Glomerular visceral epithelial cell (primary cell): ENCODE results near the gene DDR1.
"Not testable (repeated sequence)": the region's sequence is repeated elsewhere in the genome, so short reads cannot be mapped to it uniquely, and the experiment has no call there.

Source experiments
- DNase-seq: peaks from one replicate; pipeline ENCODE4 v3.0.0-alpha.2; 2016; ENCODE audit errors: extremely low spot score

Gene DDR1

DNA sequence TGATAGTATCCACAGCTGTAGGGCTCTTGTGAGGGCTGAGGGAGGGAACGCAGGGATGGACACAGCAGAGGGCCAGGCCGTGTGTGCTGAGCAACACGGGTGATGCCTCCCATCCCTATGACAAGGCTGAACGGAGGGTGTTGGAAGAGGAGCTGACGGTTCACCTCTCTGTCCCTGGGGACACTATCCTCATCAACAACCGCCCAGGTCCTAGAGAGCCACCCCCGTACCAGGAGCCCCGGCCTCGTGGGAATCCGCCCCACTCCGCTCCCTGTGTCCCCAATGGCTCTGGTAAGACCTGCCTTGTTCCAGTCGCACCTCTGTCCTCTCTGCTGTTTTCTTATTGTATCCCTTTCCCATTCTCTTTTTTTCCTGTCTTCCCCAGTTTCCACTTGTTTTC, 10.1 kb downstream of the DDR1 start:
- no peak for DNase-seq

DNA sequence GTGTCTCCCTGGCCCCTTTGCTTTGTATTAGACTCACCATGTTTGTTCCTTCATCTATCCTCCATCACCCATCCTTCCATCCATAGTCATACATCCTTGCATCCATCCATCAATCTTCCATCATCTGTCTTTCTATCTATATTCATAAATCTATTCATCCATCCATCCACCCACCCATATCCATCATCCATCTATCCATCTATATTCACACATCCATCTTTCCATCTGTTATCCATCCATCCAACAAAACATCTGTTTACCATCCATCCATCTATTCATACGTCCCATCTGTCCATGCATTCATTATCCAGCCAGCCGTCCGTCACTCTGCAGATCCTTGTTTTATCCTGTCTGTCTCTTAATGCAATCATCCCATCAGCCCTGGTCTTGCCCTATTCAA, 10.6 kb downstream of the DDR1 start:
- no peak for DNase-seq

DNA sequence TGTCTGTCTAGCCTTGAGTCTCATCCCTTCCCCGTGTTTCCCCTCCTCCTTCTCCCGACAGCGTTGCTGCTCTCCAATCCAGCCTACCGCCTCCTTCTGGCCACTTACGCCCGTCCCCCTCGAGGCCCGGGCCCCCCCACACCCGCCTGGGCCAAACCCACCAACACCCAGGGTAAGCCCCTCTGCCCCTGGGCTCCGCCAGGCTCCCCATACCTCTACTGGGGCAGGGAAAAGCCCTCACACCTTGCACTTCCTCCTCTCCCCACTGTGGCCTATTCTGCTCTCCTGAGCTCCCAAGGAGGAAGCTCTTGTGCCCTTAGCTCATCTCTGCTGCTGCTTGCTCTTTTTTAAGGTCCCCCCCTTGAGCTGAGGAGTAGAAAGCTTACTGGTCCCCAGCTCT, 11.0 kb downstream of the DDR1 start:
- DNase-seq, result no peak

DNA sequence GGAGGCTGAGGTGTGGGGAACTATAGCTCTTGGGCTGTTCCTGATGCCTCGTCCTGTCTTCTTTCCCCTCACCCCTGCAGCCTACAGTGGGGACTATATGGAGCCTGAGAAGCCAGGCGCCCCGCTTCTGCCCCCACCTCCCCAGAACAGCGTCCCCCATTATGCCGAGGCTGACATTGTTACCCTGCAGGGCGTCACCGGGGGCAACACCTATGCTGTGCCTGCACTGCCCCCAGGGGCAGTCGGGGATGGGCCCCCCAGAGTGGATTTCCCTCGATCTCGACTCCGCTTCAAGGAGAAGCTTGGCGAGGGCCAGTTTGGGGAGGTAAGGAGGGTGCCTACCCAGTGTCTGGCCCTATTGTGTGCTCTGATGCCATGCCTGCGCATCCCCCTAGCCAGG, 12.2 kb downstream of the DDR1 start:
- no peak for DNase-seq

DNA sequence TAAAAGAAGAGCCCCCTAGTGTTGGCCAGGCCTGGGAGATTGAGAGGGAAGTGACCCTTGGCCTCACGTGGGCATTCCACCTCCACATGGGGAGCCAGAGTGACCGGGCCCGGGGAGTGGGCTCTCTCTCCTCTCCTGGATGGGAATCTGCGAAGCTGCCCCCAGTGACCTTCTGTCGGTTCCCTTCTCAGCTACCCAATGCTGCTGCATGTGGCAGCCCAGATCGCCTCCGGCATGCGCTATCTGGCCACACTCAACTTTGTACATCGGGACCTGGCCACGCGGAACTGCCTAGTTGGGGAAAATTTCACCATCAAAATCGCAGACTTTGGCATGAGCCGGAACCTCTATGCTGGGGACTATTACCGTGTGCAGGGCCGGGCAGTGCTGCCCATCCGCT, 13.6 kb downstream of the DDR1 start:
- no peak for DNase-seq

DNA sequence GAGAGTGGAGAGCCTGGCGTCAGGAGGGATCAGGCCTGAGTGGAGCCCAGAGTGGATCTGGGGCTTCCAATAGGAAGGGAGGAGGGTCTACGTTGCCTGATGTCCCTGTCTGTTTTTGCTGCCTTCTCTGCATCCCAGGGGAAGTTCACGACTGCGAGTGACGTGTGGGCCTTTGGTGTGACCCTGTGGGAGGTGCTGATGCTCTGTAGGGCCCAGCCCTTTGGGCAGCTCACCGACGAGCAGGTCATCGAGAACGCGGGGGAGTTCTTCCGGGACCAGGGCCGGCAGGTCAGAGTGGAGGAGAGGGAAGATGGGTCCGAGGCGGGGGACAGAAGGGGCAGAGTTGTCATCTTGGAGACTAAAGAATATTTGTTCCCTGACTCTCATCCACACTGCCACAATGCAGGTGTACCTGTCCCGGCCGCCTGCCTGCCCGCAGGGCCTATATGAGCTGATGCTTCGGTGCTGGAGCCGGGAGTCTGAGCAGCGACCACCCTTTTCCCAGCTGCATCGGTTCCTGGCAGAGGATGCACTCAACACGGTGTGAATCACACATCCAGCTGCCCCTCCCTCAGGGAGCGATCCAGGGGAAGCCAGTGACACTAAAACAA, 14.5 kb downstream of the DDR1 start:
- no peak for DNase-seq

DNA sequence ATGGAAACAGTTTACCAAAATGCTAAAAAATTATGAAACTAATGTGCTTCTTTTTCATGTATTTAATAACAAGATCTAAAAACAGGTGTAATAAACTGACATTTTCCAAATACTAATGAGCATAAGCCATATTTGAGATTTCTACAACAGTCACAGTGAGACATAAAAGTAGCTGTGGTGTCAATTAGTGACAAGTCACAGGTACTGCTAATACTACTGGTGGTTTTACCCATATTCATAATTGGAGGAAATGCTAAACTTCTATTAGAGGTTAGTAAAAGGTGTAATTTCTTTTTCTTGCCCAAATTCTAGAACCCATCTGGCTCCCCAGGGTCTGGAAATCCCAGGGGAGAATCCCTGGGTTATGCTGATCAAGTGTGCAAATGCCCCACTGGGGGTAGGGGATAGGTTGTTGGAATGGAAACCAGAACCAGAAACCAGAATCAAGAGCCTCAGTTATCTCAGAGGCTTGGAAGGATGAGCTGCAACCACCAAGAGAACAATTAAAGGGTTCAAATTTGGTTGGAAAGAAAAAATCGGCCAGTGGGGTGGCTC, 16.6 kb downstream of the DDR1 start:
- no peak for DNase-seq

DNA sequence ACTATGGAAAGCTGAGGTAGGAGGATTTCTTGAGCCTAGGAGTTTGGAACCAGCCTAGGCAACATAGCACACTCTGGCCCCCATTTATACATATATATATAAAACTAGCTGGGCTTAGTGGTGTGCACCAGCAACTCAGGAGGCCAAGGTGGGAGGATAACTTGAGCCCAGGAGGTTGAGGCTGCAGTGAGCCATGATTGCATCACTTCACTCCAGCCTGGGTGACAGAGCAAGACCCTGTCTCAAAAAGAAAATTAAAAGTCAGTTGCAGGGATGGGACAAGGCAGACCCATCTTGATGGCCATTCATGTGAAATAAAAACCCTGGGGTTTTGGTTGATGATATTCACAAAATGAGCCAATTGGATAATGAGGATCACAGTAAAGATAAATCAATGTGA, 17.1 kb downstream of the DDR1 start:
- no peak for DNase-seq

DNA sequence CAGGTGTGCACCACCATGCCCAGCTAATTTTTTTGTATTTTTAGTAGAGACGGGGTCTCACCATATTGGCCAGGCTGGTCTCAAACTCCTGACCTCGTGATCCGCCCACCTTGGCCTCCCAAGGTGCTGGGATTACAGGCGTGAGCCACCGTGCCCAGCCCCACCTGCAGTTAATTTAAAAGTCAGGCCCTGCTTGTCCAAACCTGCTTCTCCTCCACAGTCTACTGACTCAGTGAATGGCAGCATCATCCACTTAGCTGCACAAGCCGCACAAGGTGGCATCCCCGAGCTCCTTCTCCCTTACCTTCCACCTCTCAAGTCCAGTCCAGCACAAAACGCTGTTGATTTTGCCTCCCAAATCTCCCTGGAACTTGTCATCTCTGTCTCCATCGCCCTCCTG, 17.9 kb downstream of the DDR1 start:
- DNase-seq, result not testable (repeated sequence)

DNA sequence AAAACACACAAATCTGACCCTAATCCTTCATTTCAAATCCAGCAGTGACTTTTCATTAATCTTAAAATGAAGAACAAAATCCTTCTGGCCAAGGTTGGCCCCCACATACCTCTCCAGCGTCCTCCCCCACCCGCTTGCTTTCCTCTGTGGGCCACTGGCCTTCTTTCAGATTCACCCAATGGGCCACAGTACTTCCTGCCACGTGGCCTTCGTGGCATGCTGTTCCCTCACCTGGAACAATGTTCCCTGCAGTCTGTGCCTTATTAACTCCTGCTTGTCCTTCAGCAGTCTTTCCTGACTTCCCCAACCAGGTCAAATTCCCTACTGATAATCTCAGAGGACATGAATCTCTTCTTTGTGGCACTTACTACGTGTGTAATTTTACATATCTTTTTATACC, 18.4 kb downstream of the DDR1 start:
- no peak for DNase-seq

DNA sequence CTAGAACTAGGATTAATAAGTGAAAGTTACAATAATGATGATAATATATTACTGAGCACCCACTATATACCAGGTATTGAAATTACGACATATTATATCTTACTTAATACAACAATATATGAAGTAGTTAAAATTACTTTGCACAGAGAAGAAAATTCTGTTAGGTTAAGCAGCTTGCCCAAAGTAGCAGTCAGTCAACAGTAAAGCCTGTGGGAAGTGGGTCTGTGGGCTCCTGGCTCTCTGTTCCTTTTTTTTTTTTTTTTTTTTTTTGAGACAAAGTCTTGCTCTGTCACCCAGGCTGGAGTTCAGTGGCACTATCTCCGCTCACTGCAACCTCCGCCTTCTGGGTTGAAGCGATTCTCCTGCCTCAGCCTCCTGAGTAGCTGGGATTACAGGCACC, 18.9 kb downstream of the DDR1 start:
- DNase-seq, result no peak

DNA sequence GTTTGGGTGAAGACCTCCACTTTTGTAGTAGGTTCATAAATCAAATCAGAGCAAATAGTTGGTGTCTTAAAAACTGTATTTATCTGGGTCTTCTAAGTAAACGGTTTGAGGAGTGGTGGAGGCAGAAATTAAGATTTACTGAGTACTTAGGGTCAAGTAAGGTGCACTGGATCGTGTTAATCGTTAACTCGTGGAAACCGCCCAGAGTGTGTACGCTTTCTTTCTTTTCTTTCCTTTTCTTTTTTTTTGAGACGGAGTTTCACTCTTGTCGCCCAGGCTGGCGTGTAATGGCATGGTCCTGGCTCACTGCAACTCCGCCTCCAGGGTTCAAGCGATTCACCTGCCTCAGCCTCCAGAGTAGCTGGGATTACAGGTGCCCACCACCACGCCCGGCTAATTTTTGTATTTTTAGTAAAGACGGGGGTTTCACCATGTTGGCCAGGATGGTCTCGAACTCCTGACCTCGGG, 23.0 kb downstream of the DDR1 start:
- DNase-seq, result not testable (repeated sequence)

DNA sequence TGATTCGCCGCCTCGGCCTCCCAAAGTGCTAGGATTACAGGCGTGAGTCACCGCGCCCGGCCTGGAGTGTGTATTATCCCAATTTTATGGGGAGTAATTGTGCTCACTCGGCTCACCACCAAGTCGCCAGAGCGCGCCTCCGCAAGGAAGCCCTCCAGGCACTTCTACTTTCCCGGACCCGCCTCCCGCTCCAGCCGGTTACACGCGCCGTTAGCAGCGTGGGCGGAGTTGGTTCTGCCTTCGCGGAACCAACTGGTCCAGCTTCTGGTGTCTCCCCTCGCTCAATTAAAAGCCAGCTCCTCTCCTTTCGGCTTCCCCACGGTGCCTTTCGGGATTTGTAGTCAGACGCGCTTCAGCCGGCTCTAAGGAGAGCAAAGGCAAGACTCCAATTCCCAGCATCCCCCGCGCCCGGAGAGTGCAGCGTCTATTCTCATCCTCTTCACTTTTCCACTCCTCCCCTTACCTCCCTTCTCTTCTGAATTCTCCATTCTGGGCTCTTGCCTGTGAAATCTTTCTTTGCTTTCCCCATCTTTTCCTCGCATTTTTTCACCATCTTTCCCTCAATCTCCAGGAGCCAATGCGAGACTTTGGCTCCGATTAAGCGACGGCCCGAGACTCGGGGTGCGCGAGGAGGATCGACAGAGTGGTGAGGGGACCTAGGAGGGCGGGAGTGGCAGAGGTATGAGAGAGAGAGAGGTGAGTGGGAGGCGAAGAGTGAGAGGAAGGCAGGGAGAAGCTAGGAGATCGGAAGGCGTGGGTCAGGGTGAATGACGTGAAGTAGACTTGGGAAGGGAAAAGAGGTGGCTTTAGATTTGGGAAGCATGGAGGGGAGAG, 23.7 kb downstream of the DDR1 start, which contains the start of gene GTF2H4:
Gene GTF2H4, plus strand, starts transcription at position 450 of the 834 bp plus-strand sequence.
- DNase-seq, result peak; percentile 98

DNA sequence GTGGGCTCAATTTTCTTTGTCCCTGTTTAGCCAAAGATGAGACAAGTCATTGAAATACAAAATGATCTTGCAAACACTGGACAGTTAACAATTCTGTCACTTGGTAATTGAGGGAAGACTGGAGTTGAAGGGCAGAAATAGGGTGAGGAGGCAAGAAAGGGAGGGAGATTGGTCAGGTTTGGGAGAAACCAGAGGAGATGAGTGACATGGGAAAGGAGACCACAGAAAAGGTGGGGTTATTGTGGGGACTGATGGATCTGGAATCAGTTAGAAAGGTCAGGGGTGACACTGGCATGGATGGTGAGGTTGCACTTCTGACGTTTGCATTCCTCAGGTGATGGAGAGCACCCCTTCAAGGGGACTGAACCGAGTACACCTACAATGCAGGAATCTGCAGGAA, 24.4 kb downstream of the DDR1 start:
- DNase-seq, result no peak

DNA sequence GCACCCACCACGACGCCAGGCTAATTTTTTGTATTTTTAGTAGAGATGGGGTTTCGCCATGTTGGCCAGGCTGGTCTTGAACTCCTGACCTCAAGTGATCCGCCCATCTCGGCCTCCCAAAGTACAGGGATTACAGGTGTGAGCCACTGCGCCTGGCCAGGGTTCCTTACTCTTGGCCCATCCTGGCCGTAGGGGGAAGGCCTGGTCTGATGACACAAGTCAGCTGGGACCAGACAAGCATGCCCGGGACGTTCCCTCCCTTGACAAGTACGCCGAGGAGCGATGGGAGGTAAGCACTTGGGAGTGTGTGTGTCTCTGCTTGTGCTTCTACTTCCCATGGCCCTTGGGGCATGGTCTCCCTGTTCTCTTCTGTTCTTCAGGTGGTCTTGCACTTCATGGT, 26.2 kb downstream of the DDR1 start:
- not testable (repeated sequence) for DNase-seq

DNA sequence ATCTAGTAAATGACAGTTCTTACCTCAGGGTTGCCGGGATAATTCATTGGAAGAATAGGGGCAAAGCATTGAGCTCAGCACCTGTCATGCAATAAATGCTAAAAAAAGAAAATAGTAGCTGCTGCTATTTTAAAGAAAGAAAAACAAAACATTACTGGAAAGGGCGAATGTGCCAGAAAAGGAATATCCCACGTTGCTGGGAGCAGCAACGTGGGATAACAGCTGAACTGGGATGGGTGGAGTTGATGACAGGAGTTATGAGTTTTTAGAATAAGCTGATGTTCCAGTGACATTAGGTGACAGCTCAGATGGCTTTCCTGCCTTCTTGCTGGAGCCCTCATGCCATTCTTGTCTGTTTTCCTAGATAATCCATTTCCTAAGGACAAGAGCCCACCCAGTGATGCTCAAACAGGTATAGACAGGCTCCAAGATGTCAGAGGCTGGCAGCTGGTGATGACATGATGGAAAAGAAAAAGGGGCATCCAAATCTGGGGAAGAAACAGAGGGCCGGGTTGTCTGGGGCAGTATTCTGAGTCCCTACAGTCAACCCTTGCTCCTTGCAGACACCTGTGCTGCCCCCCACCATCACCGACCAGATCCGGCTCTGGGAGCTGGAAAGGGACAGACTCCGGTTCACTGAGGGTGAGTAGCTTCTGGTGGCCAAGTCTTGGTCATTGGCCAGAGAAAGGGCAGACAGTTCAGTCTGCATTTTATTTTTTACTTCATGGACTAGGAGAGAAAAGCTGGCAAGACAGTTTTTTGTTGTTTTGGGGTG, 28.6 kb downstream of the DDR1 start:
- no peak for DNase-seq

DNA sequence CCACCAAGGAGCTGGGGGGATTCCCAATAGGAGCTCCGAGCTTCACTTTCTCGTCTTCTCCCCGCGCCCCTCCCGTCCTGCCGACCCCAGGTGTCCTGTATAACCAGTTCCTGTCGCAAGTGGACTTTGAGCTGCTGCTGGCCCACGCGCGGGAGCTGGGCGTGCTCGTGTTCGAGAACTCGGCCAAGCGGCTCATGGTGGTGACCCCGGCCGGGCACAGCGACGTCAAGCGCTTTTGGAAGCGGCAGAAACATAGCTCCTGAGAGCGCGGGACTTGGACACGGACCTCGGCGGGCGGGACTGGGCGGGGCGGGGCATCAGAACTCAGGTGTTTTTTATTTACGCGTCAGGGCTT, 29.4 kb downstream of the DDR1 start:
- DNase-seq, result no peak

DNA sequence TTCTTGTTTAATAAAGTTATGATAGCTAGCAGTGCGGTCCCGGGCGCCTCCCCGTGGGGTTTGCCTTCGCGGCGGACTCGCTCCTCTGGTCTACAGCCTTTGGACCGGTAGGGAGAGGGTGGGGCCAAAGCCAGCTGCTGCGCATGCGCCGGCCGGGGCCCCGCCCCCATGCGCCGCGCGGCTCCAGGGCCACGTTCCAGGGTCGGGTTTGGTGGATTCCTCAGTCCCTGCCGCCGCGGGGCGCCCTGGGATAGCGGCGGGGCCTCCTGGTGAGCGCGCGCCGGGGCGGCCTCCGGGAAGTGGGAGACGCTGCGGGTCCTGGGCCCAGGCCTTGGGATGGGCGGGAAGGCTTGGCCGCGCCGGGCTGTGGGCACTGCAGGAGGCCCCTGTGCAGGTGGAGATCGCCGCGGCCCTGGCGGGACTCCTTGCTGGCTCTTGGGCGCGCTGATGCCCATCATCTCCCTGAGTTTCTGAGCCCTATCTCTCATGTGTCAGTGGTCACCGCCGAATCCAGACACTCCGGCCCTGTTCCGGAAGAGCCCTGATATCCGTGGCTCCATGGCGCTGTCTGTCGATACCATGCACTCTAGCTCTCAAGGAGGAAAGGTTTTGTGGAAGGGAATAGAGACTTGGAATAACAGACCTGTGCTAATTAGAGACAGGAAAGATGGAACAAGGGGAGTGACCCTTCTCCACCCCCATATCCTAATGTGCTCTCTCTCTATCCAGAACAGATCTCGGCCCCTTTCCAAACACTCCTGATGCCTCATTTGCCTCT, 29.9 kb downstream of the DDR1 start, which contains the start of gene VARS2:
Gene VARS2, plus strand, starts transcription at position 163 of the 778 bp plus-strand sequence. Its CDS starts 599 bp downstream, at position 762.
- DNase-seq, result peak; percentile 95

DNA sequence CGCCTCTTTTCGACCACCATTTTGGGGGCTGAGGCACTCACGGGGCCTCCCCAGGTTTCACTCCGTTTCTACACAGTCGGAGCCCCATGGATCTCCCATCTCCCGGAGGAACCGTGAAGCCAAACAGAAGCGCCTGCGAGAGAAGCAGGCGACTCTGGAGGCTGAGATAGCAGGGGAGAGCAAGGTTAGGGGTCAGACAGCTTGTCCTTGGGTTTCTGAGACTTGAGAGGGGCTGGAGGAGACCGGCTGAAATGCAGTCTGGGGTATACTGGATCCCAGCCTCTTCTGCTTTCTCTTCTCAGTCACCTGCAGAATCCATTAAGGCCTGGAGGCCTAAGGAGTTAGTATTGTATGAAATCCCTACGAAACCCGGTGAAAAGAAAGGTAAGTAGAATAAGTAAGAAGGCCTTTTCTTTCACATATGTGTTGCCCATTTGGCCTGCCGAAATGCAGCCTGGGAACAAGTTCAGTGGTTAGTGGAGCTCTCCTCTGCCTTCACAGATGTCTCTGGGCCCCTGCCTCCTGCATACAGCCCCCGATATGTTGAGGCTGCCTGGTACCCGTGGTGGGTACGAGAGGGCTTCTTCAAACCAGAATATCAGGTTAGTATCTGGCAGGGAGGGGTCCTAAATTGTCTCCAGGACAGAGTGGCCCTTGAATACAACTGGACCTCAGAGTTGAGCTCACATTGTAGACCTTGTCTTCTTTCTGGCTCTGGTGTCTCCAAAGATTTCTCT, 30.7 kb downstream of the DDR1 start:
- no peak for DNase-seq

DNA sequence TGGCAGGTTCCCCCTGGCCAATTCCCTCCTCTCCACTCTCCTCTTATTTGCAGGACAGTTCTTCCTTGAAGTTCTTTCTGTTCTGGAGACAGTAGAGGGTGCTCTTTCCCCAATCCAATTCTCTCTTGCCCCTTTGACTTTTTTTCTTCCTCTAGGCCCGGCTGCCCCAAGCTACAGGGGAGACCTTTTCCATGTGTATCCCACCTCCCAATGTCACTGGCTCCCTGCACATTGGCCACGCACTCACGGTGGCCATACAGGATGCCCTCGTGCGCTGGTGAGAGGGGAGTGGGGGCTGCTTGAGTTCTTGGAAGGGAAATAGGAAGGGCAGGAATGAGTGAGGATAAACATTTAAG, 31.2 kb downstream of the DDR1 start:
- DNase-seq, result peak; percentile 74

DNA sequence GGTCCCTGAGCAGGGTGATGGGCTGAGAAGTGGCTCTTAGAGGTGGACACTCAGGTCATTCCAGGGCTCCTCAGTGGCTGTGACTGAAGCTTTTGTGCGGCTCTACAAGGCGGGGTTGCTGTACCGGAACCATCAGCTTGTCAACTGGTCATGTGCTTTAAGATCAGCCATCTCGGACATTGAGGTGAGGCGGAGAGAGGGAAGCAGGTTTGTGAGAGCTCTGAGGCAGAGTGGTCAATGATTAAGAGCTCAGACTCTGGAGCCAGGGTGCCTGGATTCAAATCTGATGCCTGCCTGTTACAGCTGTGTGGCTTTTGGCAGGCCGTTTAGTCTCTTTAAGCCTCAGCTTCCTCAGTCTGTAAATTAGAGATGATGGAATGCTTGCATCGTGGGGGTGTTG, 32.7 kb downstream of the DDR1 start:
- DNase-seq, result no peak
